Measurements from ENCODE around the gene GAL3ST2.
A peak's percentile ranks its signal among the peaks of the same experiment; 100 is the strongest.
"Not testable (repeated sequence)": the region's sequence is repeated elsewhere in the genome, so short reads cannot be mapped to it uniquely, and the experiment has no call there.

The GAL3ST2 gene

GRCh38 chr2:241748468-241749256 lies 28.0 kb upstream of the GAL3ST2 start:
- DNase-seq (ENCODE audit: low spot score): no peak

- DNase-seq (ENCODE audit: low spot score): no peak
These were observed 26.4 kb upstream of the GAL3ST2 start for GRCh38 chr2:241750076-241750840.

GRCh38 chr2:241751152-241751551 lies 25.5 kb upstream of the GAL3ST2 start:
- no peak for DNase-seq (ENCODE audit: low spot score)

- DNase-seq (ENCODE audit: low spot score): no peak
These were observed 24.8 kb upstream of the GAL3ST2 start for GRCh38 chr2:241751776-241752175.

GRCh38 chr2:241752253-241752652 lies 24.4 kb upstream of the GAL3ST2 start:
- no peak for DNase-seq (ENCODE audit: low spot score)

- no peak for DNase-seq (ENCODE audit: low spot score)
These were observed 23.8 kb upstream of the GAL3ST2 start for GRCh38 chr2:241752689-241753276.

DNA sequence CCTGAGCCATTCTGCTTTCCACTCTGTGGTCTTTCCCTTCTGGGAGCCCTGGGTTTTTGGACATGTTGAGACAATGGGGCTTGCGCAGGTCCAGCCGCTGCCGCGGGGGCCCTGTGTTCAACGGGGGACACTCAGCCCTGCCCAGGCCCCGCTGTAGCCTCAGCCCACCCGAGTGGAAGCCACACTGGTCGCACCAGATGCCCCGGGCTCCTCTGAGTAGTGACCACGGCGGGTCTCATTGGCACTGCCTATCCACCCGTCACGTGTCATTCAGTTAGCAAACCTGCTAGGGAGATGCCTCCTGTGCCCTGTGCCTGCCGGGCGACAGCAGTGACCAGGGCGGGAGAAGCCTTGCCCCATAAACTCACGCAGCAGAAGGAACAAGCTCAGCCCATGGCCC lies 23.1 kb upstream of the GAL3ST2 start:
- no peak for DNase-seq (ENCODE audit: low spot score)

- DNase-seq (ENCODE audit: low spot score): no peak
These were observed 22.6 kb upstream of the GAL3ST2 start for GRCh38 chr2:241754042-241754441.

DNA sequence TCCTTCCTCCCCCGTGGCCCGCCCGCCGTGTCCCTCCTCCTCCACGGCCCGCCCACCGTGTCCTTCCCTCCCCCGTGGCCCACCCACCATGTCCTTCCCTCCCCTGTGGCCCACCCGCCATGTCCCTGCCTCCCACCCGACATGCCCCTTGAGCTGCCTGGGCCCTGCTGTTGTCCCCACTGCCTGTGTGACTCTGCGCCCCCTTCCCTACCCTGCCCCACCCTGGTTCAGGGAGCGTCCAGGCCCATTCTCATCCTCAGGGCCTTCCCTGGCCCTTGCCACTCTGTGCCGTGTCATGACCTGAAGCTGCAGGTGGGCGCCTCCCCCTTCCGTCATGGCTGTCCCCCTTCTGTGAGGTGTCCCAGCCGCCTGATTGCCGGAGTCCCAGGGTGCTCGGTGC lies 21.5 kb upstream of the GAL3ST2 start:
- DNase-seq (ENCODE audit: low spot score): no peak

DNA sequence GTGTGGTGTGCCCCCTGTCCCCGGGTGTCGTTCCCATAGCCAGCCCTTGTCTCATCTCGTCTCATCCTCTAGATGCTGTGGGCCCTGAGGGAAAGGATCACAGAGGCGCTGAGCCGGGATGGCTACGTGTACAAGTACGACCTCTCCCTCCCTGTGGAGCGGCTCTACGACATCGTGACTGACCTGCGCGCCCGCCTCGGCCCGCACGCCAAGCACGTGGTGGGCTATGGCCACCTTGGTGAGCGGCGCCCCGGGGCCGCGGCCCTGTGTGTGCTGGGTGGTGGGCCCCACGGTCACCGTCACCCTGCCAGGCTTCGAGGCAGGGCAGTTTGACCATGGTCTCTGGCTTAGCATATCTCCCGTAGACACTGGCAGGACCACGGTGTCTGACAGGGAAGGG lies 20.8 kb upstream of the GAL3ST2 start:
- no peak for DNase-seq (ENCODE audit: low spot score)

DNA sequence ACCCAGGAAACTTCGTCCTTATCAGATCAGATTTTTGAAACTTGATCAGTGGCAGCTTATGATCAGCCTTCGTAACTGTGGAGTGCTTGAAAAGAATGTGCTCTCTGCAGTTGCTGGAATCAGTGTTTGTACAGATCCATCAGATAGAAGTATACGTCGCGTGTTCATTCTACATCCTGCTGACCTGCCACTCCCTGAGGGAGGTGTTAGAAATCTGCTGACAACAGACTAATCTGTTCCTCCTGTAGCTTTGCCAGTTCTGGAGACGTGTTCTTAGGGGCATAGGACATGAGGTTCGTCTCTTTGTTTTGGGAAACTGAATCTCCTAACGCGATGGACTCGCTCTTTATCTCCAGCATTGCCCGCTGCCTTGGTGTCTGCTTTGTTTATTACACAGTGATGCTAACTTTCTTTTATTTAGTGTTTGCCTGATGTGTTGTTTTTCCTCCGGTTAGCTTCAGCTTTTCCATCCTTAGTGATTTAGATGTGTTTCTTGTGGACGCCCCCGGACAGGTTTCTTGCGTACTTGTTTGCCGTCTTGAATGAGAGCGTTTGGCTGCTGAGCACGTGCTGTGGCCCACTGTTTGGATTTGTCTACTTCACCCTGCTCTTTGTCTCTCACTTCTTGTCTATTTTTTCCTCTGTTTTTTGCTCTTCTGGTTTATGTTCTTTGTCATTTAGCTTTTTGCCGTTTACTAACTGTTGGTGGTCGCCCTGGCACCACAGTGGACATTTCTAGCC lies 17.4 kb upstream of the GAL3ST2 start:
- DNase-seq (ENCODE audit: low spot score): peak; percentile 31

DNA sequence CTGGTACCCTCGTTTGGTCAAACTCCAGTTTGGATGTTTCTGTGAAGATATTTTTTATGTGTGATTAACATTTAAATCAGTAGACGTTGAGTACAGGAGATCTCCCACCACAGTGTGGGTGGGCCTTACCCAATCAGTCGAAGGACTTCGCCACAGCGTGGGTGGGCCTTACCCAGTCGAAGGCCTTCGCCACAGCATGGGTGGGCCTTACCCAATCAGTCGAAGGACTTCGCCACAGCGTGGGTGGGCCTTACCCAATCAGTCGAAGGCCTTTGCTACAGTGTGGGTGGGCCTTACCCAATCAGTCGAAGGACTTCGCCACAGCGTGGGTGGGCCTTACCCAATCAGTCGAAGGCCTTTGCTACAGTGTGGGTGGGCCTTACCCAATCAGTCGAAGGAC lies 16.7 kb upstream of the GAL3ST2 start:
- not testable (repeated sequence) for DNase-seq (ENCODE audit: low spot score)

DNA sequence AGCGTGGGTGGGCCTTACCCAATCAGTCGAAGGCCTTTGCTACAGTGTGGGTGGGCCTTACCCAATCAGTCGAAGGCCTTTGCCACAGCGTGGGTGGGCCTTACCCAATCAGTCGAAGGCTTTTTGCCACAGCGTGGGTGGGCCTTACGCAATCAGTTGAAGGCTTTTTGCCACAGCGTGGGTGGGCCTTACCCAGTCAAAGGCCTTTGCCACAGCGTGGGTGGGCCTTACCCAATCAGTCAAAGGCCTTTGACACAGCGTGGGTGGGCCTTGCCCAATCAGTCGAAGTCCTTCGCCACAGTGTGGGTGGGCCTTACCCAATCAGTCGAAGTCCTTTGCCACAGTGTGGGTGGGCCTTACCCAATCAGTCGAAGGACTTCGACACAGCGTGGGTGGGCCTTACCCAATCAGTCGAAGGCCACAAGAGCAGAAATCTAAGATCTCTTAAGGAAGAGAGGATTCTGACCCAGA lies 16.3 kb upstream of the GAL3ST2 start:
- DNase-seq (ENCODE audit: low spot score): no peak

- DNase-seq (ENCODE audit: low spot score): no peak
These were observed 14.2 kb upstream of the GAL3ST2 start for GRCh38 chr2:241762321-241762932.

- peak; percentile 73 for DNase-seq (ENCODE audit: low spot score)
These were observed 13.7 kb upstream of the GAL3ST2 start for GRCh38 chr2:241762933-241763369.

- no peak for DNase-seq (ENCODE audit: low spot score)
These were observed 12.9 kb upstream of the GAL3ST2 start for GRCh38 chr2:241763551-241764274.

GRCh38 chr2:241764275-241765241 lies 12.1 kb upstream of the GAL3ST2 start:
- no peak for DNase-seq (ENCODE audit: low spot score)

DNA sequence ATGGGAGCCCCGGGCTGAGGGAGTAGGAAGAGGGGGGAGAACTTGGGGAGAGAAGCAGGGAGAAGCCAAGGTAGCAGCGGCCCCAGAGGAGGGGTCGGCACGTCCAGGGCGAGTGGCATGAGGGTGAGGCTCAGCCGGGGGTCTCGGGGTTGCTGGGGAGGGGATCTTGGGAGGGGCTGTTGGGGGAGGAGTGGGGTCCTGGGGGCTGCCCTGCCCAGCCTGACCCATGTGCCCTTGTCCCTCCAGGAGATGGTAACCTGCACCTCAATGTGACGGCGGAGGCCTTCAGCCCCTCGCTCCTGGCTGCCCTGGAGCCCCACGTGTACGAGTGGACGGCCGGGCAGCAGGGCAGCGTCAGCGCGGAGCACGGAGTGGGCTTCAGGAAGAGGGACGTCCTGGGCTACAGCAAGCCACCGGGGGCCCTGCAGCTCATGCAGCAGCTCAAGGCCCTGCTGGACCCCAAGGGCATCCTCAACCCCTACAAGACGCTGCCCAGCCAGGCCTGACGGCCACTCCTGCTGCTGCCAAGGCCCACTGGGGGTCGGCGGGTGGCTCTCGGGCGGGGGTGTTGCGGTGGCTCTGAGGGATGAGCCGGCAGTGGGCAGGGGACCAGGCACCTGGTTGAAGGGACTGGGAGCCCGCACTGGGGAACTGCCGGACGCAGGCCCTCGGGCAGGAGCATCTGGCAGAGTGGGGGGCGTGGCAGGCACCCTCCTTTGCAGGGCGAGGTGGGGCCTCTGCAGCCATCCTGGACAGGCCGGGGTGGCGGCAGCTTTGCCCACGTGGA lies 9.0 kb upstream of the GAL3ST2 start:
- no peak for DNase-seq (ENCODE audit: low spot score)

DNA sequence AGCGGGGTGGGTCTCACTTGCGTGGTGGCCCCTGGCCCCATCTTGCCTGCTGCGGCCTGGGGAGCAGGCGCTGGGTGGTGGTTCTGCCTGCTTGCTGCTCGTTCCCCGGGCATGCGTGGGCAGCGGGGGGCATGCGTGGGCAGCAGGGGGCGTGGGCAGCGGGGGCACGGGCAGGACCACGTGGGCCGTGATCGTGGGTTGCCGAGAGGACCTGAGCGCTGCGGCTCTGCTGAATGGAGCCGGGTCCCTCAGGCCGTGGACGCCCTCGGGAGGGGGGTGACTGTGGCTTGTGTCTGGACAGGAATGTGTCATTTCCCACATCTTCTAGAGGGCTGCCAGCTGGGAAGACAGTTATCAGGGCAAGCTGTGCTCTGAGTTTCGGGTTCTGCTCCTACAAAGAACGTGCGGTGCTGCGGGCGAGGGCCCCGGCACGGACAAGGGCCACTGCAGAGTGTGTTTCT lies 8.3 kb upstream of the GAL3ST2 start:
- DNase-seq (ENCODE audit: low spot score): no peak
